HepG2 (cell line): ENCODE results near the gene YAP1. TPM values are rescaled to one million over a fixed set of nuclear protein-coding genes. Genes with fewer than 3 reads are reported as not detected.

Source experiments
- ATAC-seq: fragments of 200-7000 bp; cut with Tn5 transposase; 3 replicates; pipeline ENCODE4 v1.9.1; 2020; ENCODE audit warnings: mild to moderate bottlenecking, moderate library complexity
- BruUV-seq: library from RNA; stranded (reverse); fragments of 400-500 nt; replicated peaks from 2 replicates; lab custom pipeline; 2021; lab: Mats Ljungman, UMichigan
- CTCF ChIA-PET: fragments of 300-600 bp; formaldehyde crosslinking; extraction: SDS; loops from one replicate; lab custom pipeline; 2021; ENCODE audit warnings: low total read pairs, inconsistent platforms, low intra/inter-chr PET ratio; lab: Yijun Ruan, JAX
- POLR2A ChIA-PET: fragments of 350-600 bp; sonication (Branson Sonifier 250); formaldehyde crosslinking; loops from one replicate; lab custom pipeline; 2020; ENCODE audit warnings: antibody characterized with exemption, inconsistent platforms; lab: Yijun Ruan, JAX
- DNase-seq: peaks from one replicate; pipeline ENCODE4 v3.0.0-alpha.2; 2015; ENCODE audit warnings: low spot score
- FAIRE-seq: peaks from 3 replicates; lab custom pipeline; 2011; peaks lifted over from hg19 to GRCh38; lab: Jason Lieb, UNC
- H2AFZ ChIP-seq: one replicate; pipeline ENCODE4 v1.6.1; 2011; ENCODE audit warnings: low read length, inconsistent platforms
- H3K27ac ChIP-seq: fragments of 300-600 bp; 3 replicates; pipeline ENCODE4 v1.8.0; 2011; ENCODE audit warnings: mixed run types, mild to moderate bottlenecking, mixed read lengths, low read length, inconsistent platforms; ENCODE audit not compliant: insufficient read depth; ENCODE audit errors: extremely low read length
- H3K27me3 ChIP-seq, 2 experiments: fragments of 200-600 bp in 1 of 2; 2 replicates in 1 of 2; 3 replicates in 1 of 2; pipeline versions ENCODE4 v1.6.0 to v1.8.0; 2011; ENCODE audit warnings: low read length in 2 of 2, mild to moderate bottlenecking in 2 of 2, moderate library complexity in 2 of 2, inconsistent platforms in 1 of 2; ENCODE audit not compliant: insufficient read depth in 2 of 2, control insufficient read depth in 1 of 2
- H3K36me3 ChIP-seq, 2 experiments: fragments of 200-600 bp in 1 of 2; replicated peaks in 1 of 2; 2 replicates in 1 of 2; 3 replicates in 1 of 2; pipeline versions ENCODE4 v1.5.1 to v1.8.0; 2011; ENCODE audit warnings: low read length in 2 of 2, inconsistent platforms in 1 of 2; ENCODE audit not compliant: insufficient read depth in 2 of 2, control insufficient read depth in 1 of 2
- H3K4me1 ChIP-seq: 2 replicates; pipeline ENCODE4 v1.5.1; 2012; ENCODE audit warnings: low read length, inconsistent platforms; ENCODE audit not compliant: insufficient read depth
- H3K4me2 ChIP-seq: 2 replicates; pipeline ENCODE4 v1.6.0; 2011; ENCODE audit warnings: low read depth, low read length, inconsistent platforms
- H3K4me3 ChIP-seq, 3 experiments: fragments of 200-600 bp in 1 of 3; sonication (generic), shearing (Covaris generic) in 1 of 3; replicated peaks in 1 of 3; 2 replicates each; pipeline ENCODE4 v1.5.1; 2011 to 2016; ENCODE audit warnings: low read length in 3 of 3, inconsistent platforms in 2 of 3, low read depth in 2 of 3, mild to moderate bottlenecking in 2 of 3, control low read depth in 1 of 3, mixed read lengths in 1 of 3; ENCODE audit not compliant: insufficient read depth in 1 of 3
- H3K79me2 ChIP-seq: one replicate; pipeline ENCODE4 v1.6.1; 2011; ENCODE audit warnings: low read length, inconsistent platforms; ENCODE audit not compliant: insufficient read depth
- H3K9ac ChIP-seq: 2 replicates; pipeline ENCODE4 v1.6.0; 2011; ENCODE audit warnings: mild to moderate bottlenecking, low read depth, low read length, inconsistent platforms; ENCODE audit not compliant: insufficient read depth
- H3K9me3 ChIP-seq: 2 replicates; pipeline ENCODE4 v1.5.1; 2012; ENCODE audit warnings: mild to moderate bottlenecking, low read length
- H4K20me1 ChIP-seq: 2 replicates; pipeline ENCODE4 v1.6.0; 2011; ENCODE audit warnings: inconsistent platforms, mild to moderate bottlenecking, low read length, moderate library complexity; ENCODE audit not compliant: insufficient read depth
- HNRNPUL1 ChIP-seq: fragments of 200-400 bp; formaldehyde crosslinking; IDR thresholded peaks from 2 replicates; pipeline ENCODE4 v1.6.1; 2017; ENCODE audit warnings: low read depth, mild to moderate bottlenecking, low read length, moderate library complexity
- KLF13 ChIP-seq: sonication (generic); formaldehyde crosslinking; IDR thresholded peaks from 2 replicates; pipeline ENCODE4 v1.4.0; 2020; ENCODE audit warnings: mild to moderate bottlenecking, missing genetic modification reagents
- LCORL ChIP-seq, 2 experiments: fragments of 450-650 bp in 1 of 2; sonication (generic) in 1 of 2; formaldehyde crosslinking in 1 of 2; IDR thresholded peaks; 2 replicates each; pipeline versions ENCODE4 v1.5.0 to v1.6.1; 2017 to 2020; ENCODE audit warnings: antibody characterized with exemption in 1 of 2, missing genetic modification reagents in 1 of 2
- PHF21A ChIP-seq: sonication (generic); formaldehyde crosslinking; IDR thresholded peaks from 2 replicates; pipeline ENCODE4 v1.5.0; 2020; ENCODE audit warnings: mild to moderate bottlenecking, missing genetic modification reagents
- SMAD9 ChIP-seq: sonication (generic); formaldehyde crosslinking; IDR thresholded peaks from 2 replicates; pipeline ENCODE4 v1.5.1; 2020; ENCODE audit warnings: mild to moderate bottlenecking, missing genetic modification reagents
- TEF ChIP-seq: sonication (generic); formaldehyde crosslinking; IDR thresholded peaks from 2 replicates; pipeline ENCODE4 v1.5.0; 2020; ENCODE audit warnings: missing genetic modification reagents
- TFAP4 ChIP-seq: sonication (generic); IDR thresholded peaks from 2 replicates; pipeline ENCODE4 v1.6.1; 2016; ENCODE audit warnings: low read depth, borderline replicate concordance
- ZBTB33 ChIP-seq: sonication (generic); formaldehyde crosslinking; IDR thresholded peaks from 2 replicates; pipeline ENCODE4 v1.4.0; 2020; ENCODE audit warnings: missing genetic modification reagents
- ZNF225 ChIP-seq: sonication (generic); formaldehyde crosslinking; IDR thresholded peaks from 2 replicates; pipeline ENCODE4 v1.4.0; 2020; ENCODE audit warnings: mild to moderate bottlenecking, missing genetic modification reagents
- ZNF318 ChIP-seq: sonication (generic); formaldehyde crosslinking; IDR thresholded peaks from 2 replicates; pipeline ENCODE4 v1.4.0; 2020; ENCODE audit warnings: mild to moderate bottlenecking, missing genetic modification reagents
- ZNF75D ChIP-seq: sonication (generic); formaldehyde crosslinking; IDR thresholded peaks from 2 replicates; pipeline ENCODE4 v1.8.1; 2023; ENCODE audit warnings: missing genetic modification reagents, mild to moderate bottlenecking, borderline replicate concordance
- WGBS: methylation state at CpG from one replicate; pipeline ENCODE4 v1.1.6; 2017; ENCODE audit warnings: low lambda C conversion rate; 5-methylcytosine and 5-hydroxymethylcytosine counted together
- in situ Hi-C: cut with HindIII; loops from 2 replicates; pipeline ENCODE4 v1.10.0; 2017; ENCODE audit warnings: low pct_unique_long_range_greater_than_20kb; ENCODE audit not compliant: extremely low pct_ligation_motif_present
- intact Hi-C: fragments of 100-400 bp; cut with micrococcal nuclease; formaldehyde crosslinking; loops from one replicate; pipeline ENCODE4 v1.10.0; 2022; ENCODE audit not compliant: unreplicated experiment
- polyA plus RNA-seq, 8 experiments: library from polyadenylated mRNA; depleted of rRNA in 3 of 8; stranded (reverse) in 7 of 8; unstranded in 1 of 8; fragments of >200 nt; fragmentation: Illumina TruSeq in 4 of 8; extraction: Trizol in 4 of 8; gene quantifications; 2 replicates each; pipeline versions ENCODE4 v1.2.1 to v1.2.3, GENCODE V29; 2011 to 2016; ENCODE audit warnings: low read depth in 4 of 8, missing spikeins in 1 of 8, mixed read lengths in 1 of 8; ENCODE audit not compliant: insufficient read depth in 1 of 8
- total RNA-seq, 5 experiments: library from RNA; depleted of rRNA; stranded (reverse); fragments of >200 nt; fragmentation: Illumina TruSeq; extraction: Trizol; gene quantifications; 2 replicates each; pipeline ENCODE4 v1.2.3, GENCODE V29; 2016; ENCODE audit warnings: low read depth in 1 of 5

The YAP1 gene
- total and polyA plus RNA-seq, 2 of the 13 experiments (the other 11 are each of a cell fraction or from before 2014, with no cell fraction given), result 59.5 to 91.0 TPM

- CTCF ChIA-PET, result no interaction called here
- no TSS peak for BruUV-seq
- 93% methylated on average over 7 of the region's 7 CpGs for WGBS
- Histone ChIP-seq H3K9me3 (no peaks in the 10 kb centered on the region), H3K36me3 (no peaks in the 10 kb centered on the region), H3K9ac (no peak overlapping the region), H3K79me2 (no peaks in the 10 kb centered on the region), H3K4me1 (peaks cover 15% of the 10 kb centered on the region), H3K4me2 (no peak overlapping the region), H3K27ac (no peak overlapping the region), H3K4me3 (no peak overlapping the region), H3K27me3 (no peaks in the 10 kb centered on the region), H4K20me1 (no peaks in the 10 kb centered on the region), H2AFZ (no peak overlapping the region)
- no peak for DNase-seq
- no peak for ATAC-seq
- intact Hi-C loops, result no loop called here
- FAIRE-seq, result no peak
- in situ Hi-C loops, result no loop called here
- POLR2A ChIA-PET, result no interaction called here
- TF ChIP-seq ZNF75D (CRISPR knock-in tag) (no peak), ZNF225 (CRISPR knock-in tag) (no peak), SMAD9 (CRISPR knock-in tag) (no peak), PHF21A (CRISPR knock-in tag) (no peak), HNRNPUL1 (no peak), LCORL (IDR thresholded peaks at IDR 0.05) (no peak), LCORL (CRISPR knock-in tag; IDR thresholded peaks at IDR 0.05) (no peak), TFAP4 (no peak), ZBTB33 (CRISPR knock-in tag) (no peak), ZNF318 (no peak), TEF (CRISPR knock-in tag) (no peak), KLF13 (CRISPR knock-in tag) (no peak)
Observed at GRCh38 chr11:102081313-102081712, 28.9 kb upstream of the YAP1 start.
